Smooth muscle cell (in vitro differentiated cells): Measurements from ENCODE around the gene BMERB1. TPM values are rescaled to one million over a fixed set of nuclear protein-coding genes. Genes with fewer than 3 reads are reported as not detected.

Source experiments
- DNase-seq: peaks from one replicate; lab custom pipeline; 2025; ENCODE audit not compliant: unreplicated experiment; lab: John Stamatoyannopoulos, UW
- H2AFZ ChIP-seq: fragments of 200-600 bp; sonication (generic); 2 replicates; pipeline ENCODE4 v1.6.0; 2016; ENCODE audit warnings: antibody characterized with exemption, low read depth, mild to moderate bottlenecking
- H3F3A ChIP-seq: fragments of 200-600 bp; sonication (generic); 2 replicates; pipeline ENCODE4 v1.6.0; 2017; ENCODE audit warnings: antibody characterized with exemption, low read depth
- H3K27ac ChIP-seq: fragments of 200-600 bp; sonication (generic); 2 replicates; pipeline ENCODE4 v1.5.1; 2016; ENCODE audit warnings: low read depth, mild to moderate bottlenecking
- H3K27me3 ChIP-seq: fragments of 200-600 bp; sonication (generic); 2 replicates; pipeline ENCODE4 v1.6.1; 2016; ENCODE audit warnings: low read depth, mild to moderate bottlenecking
- H3K36me3 ChIP-seq: fragments of 200-600 bp; sonication (generic); 2 replicates; pipeline ENCODE4 v1.5.1; 2016; ENCODE audit warnings: low read depth
- H3K4me1 ChIP-seq: fragments of 200-600 bp; sonication (generic); 2 replicates; pipeline ENCODE4 v1.5.1; 2016; ENCODE audit warnings: low read depth
- H3K4me2 ChIP-seq: fragments of 200-600 bp; sonication (generic); 2 replicates; pipeline ENCODE4 v1.6.0; 2016; ENCODE audit warnings: mild to moderate bottlenecking
- H3K4me3 ChIP-seq: fragments of 200-600 bp; sonication (generic); 2 replicates; pipeline ENCODE4 v1.5.1; 2016; ENCODE audit warnings: mild to moderate bottlenecking
- H3K79me2 ChIP-seq: fragments of 200-600 bp; sonication (generic); 2 replicates; pipeline ENCODE4 v1.6.0; 2016; ENCODE audit warnings: low read depth, mild to moderate bottlenecking
- H3K9ac ChIP-seq: fragments of 200-600 bp; sonication (generic); 2 replicates; pipeline ENCODE4 v1.6.0; 2016; ENCODE audit warnings: low read depth
- H3K9me3 ChIP-seq: fragments of 200-600 bp; sonication (generic); replicated peaks from 2 replicates; pipeline ENCODE4 v1.5.1; 2016; ENCODE audit warnings: low read depth
- H4K20me1 ChIP-seq: fragments of 200-600 bp; sonication (generic); 2 replicates; pipeline ENCODE4 v1.6.0; 2016; ENCODE audit warnings: low read depth
- CTCF ChIP-seq: fragments of 200-600 bp; sonication (generic); IDR thresholded peaks from 2 replicates; pipeline ENCODE4 v1.5.1; 2017; ENCODE audit warnings: borderline replicate concordance, mild to moderate bottlenecking, antibody characterized with exemption; ENCODE audit not compliant: insufficient read depth, poor library complexity, severe bottlenecking
- WGBS: methylation state at CpG from one replicate; pipeline ENCODE4 v1.1.7; 2016; ENCODE audit warnings: low lambda C conversion rate; 5-methylcytosine and 5-hydroxymethylcytosine counted together
- polyA plus RNA-seq: library from polyadenylated mRNA; unstranded; fragments of >200 nt; fragmentation: Nextera tagmentation; extraction: Ambion mirVana; gene quantifications from 2 replicates; pipeline ENCODE4 v1.2.1, GENCODE V29; 2016
- total RNA-seq: library from RNA; depleted of rRNA; stranded (reverse); fragments of >200 nt; gene quantifications from 2 replicates; pipeline ENCODE4 v1.2.3, GENCODE V29; 2014

Gene BMERB1
- total and polyA plus RNA-seq, 2 experiments from 2014 or later = 16.5 to 20.0 TPM

DNA sequence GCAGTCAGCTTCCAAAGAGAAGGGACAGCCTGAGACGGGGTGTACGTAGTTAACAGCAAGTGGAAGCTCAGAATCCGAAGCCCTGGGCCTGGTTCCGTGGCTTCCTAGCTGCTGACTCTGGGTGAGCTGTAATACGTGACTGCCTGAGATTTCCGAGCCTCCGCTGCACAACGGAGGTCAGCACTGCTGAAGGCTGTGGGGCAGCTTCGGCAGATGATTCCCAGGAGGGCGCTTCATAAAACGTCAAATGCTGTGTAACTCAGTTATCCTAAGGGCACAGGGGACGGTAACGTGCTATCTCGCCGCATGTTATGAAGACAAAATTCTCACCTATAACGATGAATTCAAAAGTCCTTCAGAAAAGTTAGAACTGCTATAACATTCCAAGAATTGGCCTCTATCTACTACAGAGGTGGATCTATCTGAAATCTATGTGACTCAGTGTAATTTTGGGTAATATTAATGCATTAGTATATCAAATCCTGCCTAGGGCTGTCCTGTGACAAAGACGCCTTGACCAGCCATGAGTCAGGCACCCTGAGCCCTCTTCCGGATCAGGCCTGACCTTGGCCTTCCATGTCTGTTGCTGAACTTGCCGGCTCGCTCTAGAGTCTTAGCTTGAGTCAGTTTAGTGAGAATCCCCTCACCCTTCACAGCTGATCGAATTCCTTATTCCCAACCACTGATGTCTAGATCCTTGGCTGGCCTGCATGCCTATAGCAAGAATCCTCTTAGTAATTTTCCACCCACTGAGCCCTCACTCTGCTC is 165.1 kb downstream of the BMERB1 start:
- Histone ChIP-seq H4K20me1 (peaks cover 8% of the 10 kb centered on the region), H2AFZ (no peak overlapping the region), H3K36me3 (peaks cover 18% of the 10 kb centered on the region), H3F3A (no peaks in the 10 kb centered on the region), H3K4me3 (no peak overlapping the region), H3K4me2 (no peak overlapping the region), H3K9ac (no peak overlapping the region), H3K9me3 (no peaks in the 10 kb centered on the region), H3K79me2 (no peaks in the 10 kb centered on the region), H3K27ac (no peak overlapping the region), H3K27me3 (no peaks in the 10 kb centered on the region), H3K4me1 (no peaks in the 10 kb centered on the region)
- no peak for DNase-seq
- no peak for TF ChIP-seq CTCF
- WGBS = 97% methylated on average over 21 of the region's 21 CpGs

- DNase-seq = no peak
- WGBS = 88% methylated on average over 9 of the region's 9 CpGs
- Histone ChIP-seq H3K9me3 (no peaks in the 10 kb centered on the region), H3K27ac (no peak overlapping the region), H4K20me1 (peaks cover 25% of the 10 kb centered on the region), H3K27me3 (no peaks in the 10 kb centered on the region), H2AFZ (no peak overlapping the region), H3K4me1 (no peaks in the 10 kb centered on the region), H3K79me2 (no peaks in the 10 kb centered on the region), H3K36me3 (peaks cover 12% of the 10 kb centered on the region), H3K4me3 (no peak overlapping the region), H3K9ac (no peak overlapping the region), H3K4me2 (no peak overlapping the region), H3F3A (no peaks in the 10 kb centered on the region)
- TF ChIP-seq CTCF = no peak
These were observed 167.0 kb downstream of the BMERB1 start for GRCh38 chr16:15601212-15601879.

DNA sequence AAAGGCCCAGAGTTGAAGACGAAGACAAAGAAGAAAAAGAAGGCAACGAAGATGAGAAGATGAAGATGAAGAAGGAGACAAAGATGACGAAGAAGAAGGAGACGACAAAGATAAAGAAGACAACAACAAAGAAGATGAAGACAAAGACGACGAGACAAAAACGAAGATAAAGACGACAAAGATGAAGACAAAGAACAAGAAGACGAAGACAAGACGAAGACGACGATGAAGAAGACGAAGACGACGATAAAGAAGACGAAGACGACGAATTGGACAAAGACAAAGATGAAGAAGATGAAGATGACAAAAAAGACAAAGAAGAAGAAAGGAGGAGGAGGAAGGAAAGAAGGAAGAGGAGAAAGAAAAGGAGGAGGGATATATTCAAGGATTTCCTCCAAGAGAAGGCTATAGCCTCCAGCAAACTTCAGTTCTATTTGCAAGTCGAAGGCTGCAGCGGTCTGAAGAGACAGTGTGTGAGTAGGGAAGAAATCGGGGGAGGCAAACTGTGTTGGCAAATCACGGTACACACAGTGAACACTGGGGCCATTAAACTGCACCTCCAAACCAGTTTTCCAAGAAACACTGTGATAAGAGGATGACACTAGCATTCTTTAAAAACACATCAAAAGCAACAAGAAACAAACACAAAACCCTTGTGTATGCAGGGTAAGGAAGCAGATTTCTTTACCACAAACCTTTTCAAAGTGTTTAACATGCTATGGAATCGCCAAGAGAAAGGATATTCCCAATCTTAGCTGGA is 168.1 kb downstream of the BMERB1 start:
- Histone ChIP-seq H3K4me3 (no peak overlapping the region), H3K4me2 (no peak overlapping the region), H3F3A (no peaks in the 10 kb centered on the region), H3K79me2 (no peaks in the 10 kb centered on the region), H3K36me3 (peaks cover 12% of the 10 kb centered on the region), H3K4me1 (no peaks in the 10 kb centered on the region), H3K27me3 (no peaks in the 10 kb centered on the region), H3K9ac (no peak overlapping the region), H2AFZ (no peak overlapping the region), H3K9me3 (no peaks in the 10 kb centered on the region), H3K27ac (no peak overlapping the region), H4K20me1 (peaks cover 26% of the 10 kb centered on the region)
- TF ChIP-seq CTCF = no peak
- 92% methylated on average over 23 of the region's 23 CpGs for WGBS
- no peak for DNase-seq
